T-helper 1 cell (primary cell): ENCODE results near the gene FAM53A.
A peak's percentile ranks its signal among the peaks of the same experiment; 100 is the strongest.

Source experiments
- DNase-seq, 5 donors: peaks; one replicate each; pipeline ENCODE4 v3.0.0-alpha.2; 2012 to 2020

Gene FAM53A

GRCh38 chr4:1638873-1639272 is 45.2 kb downstream of the FAM53A start:
- DNase-seq, result no peak

- no peak for DNase-seq
Observed at GRCh38 chr4:1638272-1638598, 45.9 kb downstream of the FAM53A start.

GRCh38 chr4:1637580-1638271 is 46.4 kb downstream of the FAM53A start:
- no peak for DNase-seq

GRCh38 chr4:1636490-1637211 is 47.5 kb downstream of the FAM53A start:
- no peak for DNase-seq

GRCh38 chr4:1635464-1635863 is 48.6 kb downstream of the FAM53A start:
- no peak for DNase-seq

GRCh38 chr4:1633993-1634392 is 50.1 kb downstream of the FAM53A start:
- DNase-seq, result no peak

- DNase-seq, result no peak
Observed at GRCh38 chr4:1632109-1633104, 51.7 kb downstream of the FAM53A start.

GRCh38 chr4:1631136-1631535 is 53.0 kb downstream of the FAM53A start:
- DNase-seq, result no peak

- no peak for DNase-seq
Observed at GRCh38 chr4:1630266-1630665, 53.8 kb downstream of the FAM53A start.

- DNase-seq, result no peak
Observed at GRCh38 chr4:1629699-1630083, 54.4 kb downstream of the FAM53A start.

GRCh38 chr4:1628892-1629698 is 55.0 kb downstream of the FAM53A start:
- DNase-seq, result peak; percentile 30 to 67 (median 51)

- DNase-seq, result no peak
Observed at GRCh38 chr4:1627417-1628313, 56.4 kb downstream of the FAM53A start.

- DNase-seq, result no peak
Observed at GRCh38 chr4:1626941-1627340, 57.2 kb downstream of the FAM53A start.

GRCh38 chr4:1626151-1626550 is 58.0 kb downstream of the FAM53A start:
- no peak for DNase-seq

GRCh38 chr4:1625600-1626138 is 58.4 kb downstream of the FAM53A start:
- DNase-seq, result no peak

- DNase-seq, result no peak
Observed at GRCh38 chr4:1624519-1624910, 59.6 kb downstream of the FAM53A start.

- DNase-seq, result no peak
Observed at GRCh38 chr4:1623821-1624518, 60.1 kb downstream of the FAM53A start.

- DNase-seq, result no peak
Observed at GRCh38 chr4:1623400-1623799, 60.7 kb downstream of the FAM53A start.

GRCh38 chr4:1622956-1623355 is 61.2 kb downstream of the FAM53A start:
- no peak for DNase-seq

GRCh38 chr4:1622238-1622637 is 61.9 kb downstream of the FAM53A start:
- DNase-seq, result no peak

GRCh38 chr4:1621526-1621925 is 62.6 kb downstream of the FAM53A start:
- DNase-seq, result no peak
